ENCODE results near the gene PRKG1.

The PRKG1 gene

GRCh38 chr10:52313933-52314821, 1239.9 kb downstream of the PRKG1 start, which contains the start of gene DKK1:
DKK1 (plus strand) TSS chr10:52314281; CDS start chr10:52314435, 154 bp downstream.
- peak in 1 of 2 experiments; percentile 5 for DNase-seq

- DNase-seq, result no peak
Observed at GRCh38 chr10:52314822-52315552, 1240.7 kb downstream of the PRKG1 start.

GRCh38 chr10:52316001-52316400, 1241.7 kb downstream of the PRKG1 start:
- DNase-seq, result no peak

- no peak for DNase-seq
Observed at GRCh38 chr10:52316500-52316899, 1242.2 kb downstream of the PRKG1 start.

- no peak for DNase-seq
Observed at GRCh38 chr10:52318136-52318701, 1243.9 kb downstream of the PRKG1 start.

GRCh38 chr10:52318822-52319464, 1244.7 kb downstream of the PRKG1 start:
- DNase-seq, result no peak

GRCh38 chr10:52319926-52320325, 1245.6 kb downstream of the PRKG1 start:
- DNase-seq, result no peak

- DNase-seq, result no peak
Observed at GRCh38 chr10:52322323-52322722, 1248.0 kb downstream of the PRKG1 start.

- DNase-seq, result no peak
Observed at GRCh38 chr10:52322936-52323335, 1248.6 kb downstream of the PRKG1 start.

GRCh38 chr10:52326382-52326781, 1252.1 kb downstream of the PRKG1 start:
- no peak for DNase-seq

GRCh38 chr10:52331638-52332364, 1257.5 kb downstream of the PRKG1 start:
- no peak for DNase-seq

- DNase-seq, result no peak
Observed at GRCh38 chr10:52332815-52333214, 1258.5 kb downstream of the PRKG1 start.

GRCh38 chr10:52334595-52334994, 1260.3 kb downstream of the PRKG1 start:
- no peak for DNase-seq

- DNase-seq, result no peak
Observed at GRCh38 chr10:52335665-52336064, 1261.4 kb downstream of the PRKG1 start.

- no peak for DNase-seq
Observed at GRCh38 chr10:52337225-52337624, 1262.9 kb downstream of the PRKG1 start.

GRCh38 chr10:52343439-52343838, 1269.2 kb downstream of the PRKG1 start:
- DNase-seq, result no peak

GRCh38 chr10:52346394-52347326, 1272.4 kb downstream of the PRKG1 start:
- DNase-seq, result no peak

- no peak for DNase-seq
Observed at GRCh38 chr10:52347327-52347667, 1273.0 kb downstream of the PRKG1 start.
